GM12864 (cell line): ENCODE results near the gene C11orf21.

ENCODE experiments used
- DNase-seq: peaks from one replicate; pipeline ENCODE4 v3.0.0-alpha.2; 2011; ENCODE audit warnings: low read depth
- H3K4me3 ChIP-seq: 2 replicates; pipeline ENCODE4 v1.5.1; 2011; ENCODE audit warnings: mild to moderate bottlenecking, low read depth, low read length, control low read depth
- TF ChIP-seq, protein P1 (sequence below): IDR thresholded peaks from 2 replicates; pipeline ENCODE4 v1.5.1; 2011; ENCODE audit warnings: low read depth, mild to moderate bottlenecking, moderate library complexity, low read length, control low read depth, inconsistent platforms; ENCODE audit errors: missing control alignments

Gene C11orf21

GRCh38 chr11:2320568-2321310, 19.0 kb upstream of the C11orf21 start:
- DNase-seq, result no peak
- no peak overlapping the region for H3K4me3 ChIP-seq
- TF ChIP-seq, protein P1, sequence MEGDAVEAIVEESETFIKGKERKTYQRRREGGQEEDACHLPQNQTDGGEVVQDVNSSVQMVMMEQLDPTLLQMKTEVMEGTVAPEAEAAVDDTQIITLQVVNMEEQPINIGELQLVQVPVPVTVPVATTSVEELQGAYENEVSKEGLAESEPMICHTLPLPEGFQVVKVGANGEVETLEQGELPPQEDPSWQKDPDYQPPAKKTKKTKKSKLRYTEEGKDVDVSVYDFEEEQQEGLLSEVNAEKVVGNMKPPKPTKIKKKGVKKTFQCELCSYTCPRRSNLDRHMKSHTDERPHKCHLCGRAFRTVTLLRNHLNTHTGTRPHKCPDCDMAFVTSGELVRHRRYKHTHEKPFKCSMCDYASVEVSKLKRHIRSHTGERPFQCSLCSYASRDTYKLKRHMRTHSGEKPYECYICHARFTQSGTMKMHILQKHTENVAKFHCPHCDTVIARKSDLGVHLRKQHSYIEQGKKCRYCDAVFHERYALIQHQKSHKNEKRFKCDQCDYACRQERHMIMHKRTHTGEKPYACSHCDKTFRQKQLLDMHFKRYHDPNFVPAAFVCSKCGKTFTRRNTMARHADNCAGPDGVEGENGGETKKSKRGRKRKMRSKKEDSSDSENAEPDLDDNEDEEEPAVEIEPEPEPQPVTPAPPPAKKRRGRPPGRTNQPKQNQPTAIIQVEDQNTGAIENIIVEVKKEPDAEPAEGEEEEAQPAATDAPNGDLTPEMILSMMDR, result no peak

DNA sequence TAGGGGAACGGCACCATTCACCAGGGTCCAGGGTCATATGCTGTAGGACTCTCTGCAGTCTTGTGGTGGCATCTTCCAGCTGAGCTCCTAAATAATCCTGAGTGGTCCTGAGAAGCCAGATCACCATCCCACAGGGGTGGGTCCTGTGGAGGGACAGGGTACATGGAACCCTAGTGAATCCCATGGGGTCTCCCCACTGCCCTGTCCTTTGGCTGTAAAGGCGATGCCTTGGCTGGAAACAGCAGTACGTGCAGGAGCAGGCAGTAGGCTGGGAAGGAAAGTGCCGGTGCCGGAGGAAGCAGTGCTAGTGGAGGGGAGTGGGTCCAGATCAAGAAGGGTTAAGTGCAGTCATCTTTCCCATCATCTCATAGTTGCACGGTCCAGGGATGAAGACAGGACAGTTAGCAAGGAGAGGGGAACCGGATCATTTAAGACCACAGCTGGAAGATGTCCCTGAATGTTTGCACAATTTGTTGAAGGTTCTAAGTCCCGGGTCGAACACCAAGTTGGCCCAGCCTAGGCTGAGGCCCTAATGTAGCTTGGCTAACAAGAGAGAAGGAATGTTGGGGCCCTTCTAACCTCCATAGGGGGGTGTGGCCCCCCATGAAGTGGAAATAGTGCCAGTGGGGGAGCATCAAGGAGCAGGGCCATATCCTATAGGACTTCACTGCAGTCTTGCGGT, 18.2 kb upstream of the C11orf21 start:
- TF ChIP-seq, protein P1, result no peak
- DNase-seq, result no peak
- H3K4me3 ChIP-seq, result no peak overlapping the region

- TF ChIP-seq, protein P1, result no peak
- no peak overlapping the region for H3K4me3 ChIP-seq
- no peak for DNase-seq
These were observed 17.0 kb upstream of the C11orf21 start for GRCh38 chr11:2318707-2319106.

DNA sequence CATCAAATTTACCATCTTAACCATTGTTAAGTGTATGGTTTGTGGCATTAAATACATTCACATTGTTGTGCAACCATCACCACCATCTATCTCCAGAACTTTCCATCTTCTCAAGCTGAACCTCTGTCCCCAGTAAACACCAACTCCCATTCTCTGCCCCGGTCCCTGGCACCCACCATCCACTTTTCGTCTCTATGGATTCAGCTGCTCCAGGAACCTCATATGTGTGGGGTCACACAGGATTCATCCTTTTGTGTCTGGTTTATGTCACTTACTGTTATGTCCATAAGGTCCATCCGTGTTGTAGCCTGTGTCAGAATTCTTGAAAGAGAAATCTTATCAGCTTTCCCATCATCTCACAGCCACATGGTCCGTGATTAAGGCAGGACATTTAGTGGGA, 16.4 kb upstream of the C11orf21 start:
- H3K4me3 ChIP-seq, result no peak overlapping the region
- TF ChIP-seq, protein P1, result no peak
- DNase-seq, result no peak

DNA sequence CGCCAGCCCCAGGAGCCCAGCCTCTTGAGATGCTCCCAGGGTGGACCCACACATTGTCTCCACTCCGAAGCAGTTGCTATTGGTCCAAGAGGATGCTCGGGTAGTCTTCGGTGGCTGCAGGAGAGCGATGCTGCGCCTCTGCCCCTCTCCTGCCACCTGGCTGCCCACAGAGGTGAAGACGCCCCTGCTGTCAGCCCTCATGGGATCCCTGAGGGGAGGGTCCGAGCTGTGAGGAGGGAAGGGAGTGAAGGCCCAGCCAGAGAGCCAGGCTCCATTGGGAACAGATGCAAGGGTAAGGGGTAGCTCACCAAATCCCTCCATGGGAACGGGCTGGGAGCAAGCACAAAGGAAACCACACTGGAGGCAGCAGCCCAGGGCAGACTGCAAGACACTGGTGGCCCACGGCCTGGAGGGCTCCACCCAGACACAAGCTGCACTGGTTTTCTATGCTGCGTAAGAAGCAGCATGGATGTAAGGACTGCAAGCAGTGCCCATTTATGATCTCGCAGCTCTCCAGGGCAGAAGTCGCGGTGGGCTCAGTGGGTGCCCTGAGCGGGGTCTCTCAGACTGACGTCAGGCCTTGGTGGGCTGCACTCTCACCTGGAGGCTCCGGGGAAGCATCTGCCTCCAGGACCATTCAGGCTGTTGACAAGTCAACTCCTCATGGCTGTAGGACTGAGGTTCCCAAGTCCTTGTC, 15.8 kb upstream of the C11orf21 start:
- DNase-seq, result no peak
- TF ChIP-seq, protein P1, result no peak
- H3K4me3 ChIP-seq, result no peak overlapping the region

GRCh38 chr11:2316963-2317244, 15.2 kb upstream of the C11orf21 start:
- DNase-seq, result no peak
- TF ChIP-seq, protein P1, result no peak
- no peak overlapping the region for H3K4me3 ChIP-seq
